KMS-11 (cell line): ENCODE measurements around the gene COMMD1.

Experiments
- H2AFZ ChIP-seq: fragments of 200-600 bp; sonication (generic); 2 replicates; pipeline ENCODE4 v1.6.1; 2016; ENCODE audit warnings: antibody characterized with exemption, mixed run types, low read depth
- H3K27ac ChIP-seq: fragments of 200-600 bp; sonication (generic); 2 replicates; pipeline ENCODE4 v1.6.1; 2016; ENCODE audit warnings: mild to moderate bottlenecking, mixed run types
- H3K27me3 ChIP-seq: fragments of 200-600 bp; sonication (generic); 2 replicates; pipeline ENCODE4 v1.6.1; 2017; ENCODE audit warnings: mild to moderate bottlenecking, low read depth, mixed run types, moderate library complexity; ENCODE audit not compliant: insufficient read depth
- H3K36me3 ChIP-seq: fragments of 200-600 bp; sonication (generic); 2 replicates; pipeline ENCODE4 v1.6.1; 2017; ENCODE audit warnings: mild to moderate bottlenecking, mixed run types; ENCODE audit not compliant: insufficient read depth
- H3K4me1 ChIP-seq: fragments of 200-600 bp; sonication (generic); 2 replicates; pipeline ENCODE4 v1.6.1; 2016; ENCODE audit warnings: mild to moderate bottlenecking, low read depth, mixed run types; ENCODE audit not compliant: poor library complexity, severe bottlenecking
- H3K4me2 ChIP-seq: fragments of 200-600 bp; sonication (generic); 2 replicates; pipeline ENCODE4 v1.7.0; 2016; ENCODE audit warnings: mild to moderate bottlenecking, mixed run types
- H3K4me3 ChIP-seq: fragments of 200-600 bp; sonication (generic); IDR thresholded peaks from 2 replicates; pipeline ENCODE4 v1.6.1; 2017; ENCODE audit warnings: low read depth, low read length, mixed read lengths; ENCODE audit not compliant: insufficient read depth
- H3K79me2 ChIP-seq: fragments of 200-600 bp; sonication (generic); 2 replicates; pipeline ENCODE4 v1.6.1; 2016; ENCODE audit warnings: low read depth, mixed run types; ENCODE audit not compliant: insufficient read depth
- H3K9ac ChIP-seq: fragments of 200-600 bp; sonication (generic); 2 replicates; pipeline ENCODE4 v1.6.1; 2016; ENCODE audit warnings: mild to moderate bottlenecking, mixed run types
- H4K20me1 ChIP-seq: fragments of 200-600 bp; sonication (generic); 2 replicates; pipeline ENCODE4 v1.6.1; 2016; ENCODE audit warnings: mild to moderate bottlenecking, mixed run types; ENCODE audit not compliant: insufficient read depth
- TF ChIP-seq, protein P1 (sequence below): fragments of 200-600 bp; sonication (generic); conservative IDR thresholded peaks from 2 replicates; pipeline ENCODE4 v1.6.1; 2017; ENCODE audit warnings: low read depth, mild to moderate bottlenecking, antibody characterized with exemption, low read length, moderate library complexity, mixed read lengths

Gene COMMD1

GRCh38 chr2:62007555-62007954 is 102.1 kb downstream of the COMMD1 start:
- TF ChIP-seq, protein P1, sequence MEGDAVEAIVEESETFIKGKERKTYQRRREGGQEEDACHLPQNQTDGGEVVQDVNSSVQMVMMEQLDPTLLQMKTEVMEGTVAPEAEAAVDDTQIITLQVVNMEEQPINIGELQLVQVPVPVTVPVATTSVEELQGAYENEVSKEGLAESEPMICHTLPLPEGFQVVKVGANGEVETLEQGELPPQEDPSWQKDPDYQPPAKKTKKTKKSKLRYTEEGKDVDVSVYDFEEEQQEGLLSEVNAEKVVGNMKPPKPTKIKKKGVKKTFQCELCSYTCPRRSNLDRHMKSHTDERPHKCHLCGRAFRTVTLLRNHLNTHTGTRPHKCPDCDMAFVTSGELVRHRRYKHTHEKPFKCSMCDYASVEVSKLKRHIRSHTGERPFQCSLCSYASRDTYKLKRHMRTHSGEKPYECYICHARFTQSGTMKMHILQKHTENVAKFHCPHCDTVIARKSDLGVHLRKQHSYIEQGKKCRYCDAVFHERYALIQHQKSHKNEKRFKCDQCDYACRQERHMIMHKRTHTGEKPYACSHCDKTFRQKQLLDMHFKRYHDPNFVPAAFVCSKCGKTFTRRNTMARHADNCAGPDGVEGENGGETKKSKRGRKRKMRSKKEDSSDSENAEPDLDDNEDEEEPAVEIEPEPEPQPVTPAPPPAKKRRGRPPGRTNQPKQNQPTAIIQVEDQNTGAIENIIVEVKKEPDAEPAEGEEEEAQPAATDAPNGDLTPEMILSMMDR, result no peak
- Histone ChIP-seq H3K79me2 (no peaks in the 10 kb centered on the region), H3K4me2 (no peak overlapping the region), H3K27me3 (no peaks in the 10 kb centered on the region), H2AFZ (no peak overlapping the region), H3K4me3 (no peak overlapping the region), H3K36me3 (no peaks in the 10 kb centered on the region), H3K4me1 (no peaks in the 10 kb centered on the region), H3K27ac (no peak overlapping the region), H4K20me1 (no peaks in the 10 kb centered on the region), H3K9ac (no peak overlapping the region)

GRCh38 chr2:62010632-62011256 is 105.3 kb downstream of the COMMD1 start:
- Histone ChIP-seq H3K27ac (no peak overlapping the region), H2AFZ (no peak overlapping the region), H3K4me2 (no peak overlapping the region), H3K9ac (no peak overlapping the region), H3K79me2 (no peaks in the 10 kb centered on the region), H3K4me3 (no peak overlapping the region), H3K4me1 (no peaks in the 10 kb centered on the region), H3K27me3 (no peaks in the 10 kb centered on the region), H3K36me3 (no peaks in the 10 kb centered on the region), H4K20me1 (no peaks in the 10 kb centered on the region)
- TF ChIP-seq, protein P1, result no peak

GRCh38 chr2:62013641-62014040 is 108.2 kb downstream of the COMMD1 start:
- TF ChIP-seq, protein P1, result no peak
- Histone ChIP-seq H3K4me2 (no peak overlapping the region), H3K4me1 (no peaks in the 10 kb centered on the region), H3K36me3 (no peaks in the 10 kb centered on the region), H4K20me1 (no peaks in the 10 kb centered on the region), H3K4me3 (no peak overlapping the region), H3K79me2 (no peaks in the 10 kb centered on the region), H2AFZ (no peak overlapping the region), H3K27ac (no peak overlapping the region), H3K27me3 (no peaks in the 10 kb centered on the region), H3K9ac (no peak overlapping the region)

DNA sequence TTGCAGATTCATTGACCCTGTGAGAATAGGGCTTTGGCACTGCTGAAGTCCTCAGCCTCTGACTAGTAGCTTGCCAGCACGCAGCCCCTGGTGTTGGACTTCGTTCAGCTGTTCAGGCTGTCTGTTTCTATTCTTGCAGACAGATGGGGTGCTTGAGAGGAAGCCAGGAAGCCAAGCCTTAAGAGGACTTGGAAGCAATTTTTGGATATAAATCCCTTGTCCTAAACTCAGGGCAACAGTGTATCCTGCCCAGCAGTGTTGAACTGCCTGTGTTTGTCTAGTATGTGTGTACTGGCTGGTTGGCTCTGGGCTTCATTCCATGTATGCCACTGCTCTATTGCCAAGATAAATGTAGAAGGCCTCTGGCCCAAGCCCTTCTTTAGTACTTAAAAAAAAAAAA is 108.6 kb downstream of the COMMD1 start:
- no peak overlapping the region for H3K27ac ChIP-seq
- no peak overlapping the region for H3K4me3 ChIP-seq
- no peaks in the 10 kb centered on the region for H4K20me1 ChIP-seq
- TF ChIP-seq, protein P1, result no peak
- no peaks in the 10 kb centered on the region for H3K36me3 ChIP-seq
- H3K4me2 ChIP-seq, result no peak overlapping the region
- no peak overlapping the region for H2AFZ ChIP-seq
- H3K79me2 ChIP-seq, result no peaks in the 10 kb centered on the region
- H3K9ac ChIP-seq, result no peak overlapping the region
- no peaks in the 10 kb centered on the region for H3K4me1 ChIP-seq
- no peaks in the 10 kb centered on the region for H3K27me3 ChIP-seq
